ENCODE data around the gene PODXL2. TPM values are rescaled to one million over a fixed set of nuclear protein-coding genes. Genes with fewer than 3 reads are reported as not detected.

Gene PODXL2
- total RNA-seq, 2 donors from 2014 or later, result 4.8 to 5.5 TPM

GRCh38 chr3:127660621-127661251, 31.8 kb downstream of the PODXL2 start:
- H3K36me3 Mint-ChIP-seq (ENCODE audit: low read depth), result peaks cover 3% of the 10 kb centered on the region

DNA sequence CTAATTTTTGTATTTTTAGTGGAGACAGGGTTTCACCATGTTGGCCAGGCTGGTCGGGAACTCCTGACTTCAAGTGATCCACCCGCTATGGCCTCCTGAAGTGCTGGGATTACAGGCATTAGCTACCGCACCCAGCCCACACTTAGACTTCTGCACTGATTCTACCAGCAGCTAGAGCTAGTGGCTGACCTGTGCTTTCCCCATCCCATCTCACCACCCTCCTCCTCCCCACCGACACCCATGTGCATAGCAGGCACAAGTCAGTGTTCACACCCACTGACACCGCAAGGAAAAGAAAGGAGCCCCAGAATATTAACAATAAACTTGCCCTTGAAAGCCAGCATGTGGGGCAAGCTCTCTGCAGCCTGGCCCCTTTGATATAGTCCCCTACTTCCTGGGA, 32.6 kb downstream of the PODXL2 start:
- H3K4me1 Mint-ChIP-seq, result peaks cover 7% of the 10 kb centered on the region

More at GRCh38 chr3:127660621-127661251, 31.8 kb downstream of the PODXL2 start:
- H3K4me3 Mint-ChIP-seq, result no peak overlapping the region
- ATAC-seq (no peak), DNase-seq (no peak)
- H3K27me3 Mint-ChIP-seq, result peaks cover 4% of the 10 kb centered on the region
- H3K4me1 Mint-ChIP-seq, result peaks cover 7% of the 10 kb centered on the region
- no peaks in the 10 kb centered on the region for H3K9me3 ChIP-seq (ENCODE audit: control insufficient read depth, low read length, poor library complexity, severe bottlenecking)
- H3K27ac Mint-ChIP-seq, result no peak overlapping the region

DNA sequence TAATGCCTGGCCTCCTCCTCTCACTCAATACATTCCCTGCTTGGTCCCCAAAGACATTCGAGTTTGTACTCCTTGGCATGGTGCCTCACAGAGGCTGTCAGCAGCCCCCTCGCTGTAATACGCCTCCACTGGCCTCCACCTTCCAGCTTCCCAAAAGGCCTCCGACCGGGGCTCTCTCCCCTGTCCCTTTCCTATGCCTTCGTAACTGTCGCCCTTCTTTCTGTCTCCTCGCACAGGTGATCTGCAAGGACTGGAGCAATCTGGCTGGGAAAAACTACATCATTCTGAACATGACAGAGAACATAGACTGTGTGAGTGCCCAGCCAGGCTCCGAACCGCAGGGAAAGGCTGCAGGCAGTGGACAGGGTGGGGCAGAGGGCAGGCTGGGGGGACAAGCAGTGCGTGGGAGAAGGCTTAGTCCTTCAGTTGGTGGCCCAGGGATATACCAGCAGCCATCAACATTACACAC, 33.0 kb downstream of the PODXL2 start:
- ATAC-seq (no peak), DNase-seq (no peak)
- Mint-ChIP-seq H3K4me1 (peaks cover 7% of the 10 kb centered on the region), H3K36me3 (ENCODE audit: low read depth) (peaks cover 3% of the 10 kb centered on the region), H3K27me3 (peaks cover 4% of the 10 kb centered on the region), H3K4me3 (no peak overlapping the region), H3K27ac (no peak overlapping the region)
- no peaks in the 10 kb centered on the region for H3K9me3 ChIP-seq (ENCODE audit: control insufficient read depth, low read length, poor library complexity, severe bottlenecking)

More for the DNA sequence above, 32.6 kb downstream of the PODXL2 start:
- peaks cover 4% of the 10 kb centered on the region for H3K27me3 Mint-ChIP-seq
- ATAC-seq (no peak), DNase-seq (no peak)
- H3K36me3 Mint-ChIP-seq (ENCODE audit: low read depth), result peaks cover 3% of the 10 kb centered on the region
- no peaks in the 10 kb centered on the region for H3K9me3 ChIP-seq (ENCODE audit: control insufficient read depth, low read length, poor library complexity, severe bottlenecking)
- H3K4me3 Mint-ChIP-seq, result no peak overlapping the region
- no peak overlapping the region for H3K27ac Mint-ChIP-seq

DNA sequence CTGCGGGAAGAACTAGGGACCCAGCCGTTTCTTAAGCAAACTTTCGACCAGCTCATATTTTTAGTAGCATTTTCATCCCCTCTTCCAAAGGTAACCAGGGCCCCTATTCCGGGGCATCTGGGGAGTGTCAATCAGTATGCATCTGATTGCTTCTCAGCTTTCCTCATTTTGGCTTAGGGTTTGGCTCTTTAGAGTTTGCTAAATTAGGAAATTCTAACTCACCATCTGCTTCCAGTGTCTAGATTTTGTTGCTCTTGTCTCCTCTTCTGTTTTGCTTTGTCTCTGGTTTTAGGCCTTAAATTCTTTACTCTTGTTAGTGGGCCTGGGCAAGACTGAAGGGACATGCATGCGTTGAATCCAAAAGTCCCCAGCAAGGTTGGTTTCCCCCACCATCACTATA, 34.2 kb downstream of the PODXL2 start:
- no peak for ATAC-seq
- peaks cover 3% of the 10 kb centered on the region for H3K36me3 Mint-ChIP-seq (ENCODE audit: low read depth)
- no peak overlapping the region for H3K27ac Mint-ChIP-seq
- no peak for DNase-seq
- H3K9me3 ChIP-seq (ENCODE audit: control insufficient read depth, low read length, poor library complexity, severe bottlenecking), result no peaks in the 10 kb centered on the region
- peaks cover 7% of the 10 kb centered on the region for H3K4me1 Mint-ChIP-seq
- H3K27me3 Mint-ChIP-seq, result peaks cover 4% of the 10 kb centered on the region
- no peak overlapping the region for H3K4me3 Mint-ChIP-seq

DNA sequence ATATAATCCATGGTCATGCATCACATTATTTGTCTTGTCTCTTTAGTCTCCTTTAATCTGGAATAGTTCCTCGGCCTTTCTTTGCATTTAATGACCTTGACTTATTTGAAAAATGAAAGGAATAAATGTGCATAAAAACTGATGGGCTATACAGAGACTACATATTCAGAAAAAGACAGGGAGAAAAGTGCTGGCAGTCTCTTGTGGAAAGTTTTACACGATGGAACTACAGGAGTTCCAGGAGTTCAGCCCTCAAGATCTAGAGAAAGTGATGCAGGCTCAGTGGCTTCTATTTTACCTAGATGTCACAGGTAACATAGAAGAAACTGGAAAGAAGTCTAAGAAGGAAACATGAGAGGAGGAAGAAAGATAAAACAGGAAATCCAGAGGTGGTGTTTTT, 36.2 kb downstream of the PODXL2 start:
- no peak overlapping the region for H3K4me3 Mint-ChIP-seq
- peaks cover 3% of the 10 kb centered on the region for H3K36me3 Mint-ChIP-seq (ENCODE audit: low read depth)
- peaks cover 2% of the 10 kb centered on the region for H3K27me3 Mint-ChIP-seq
- no peak for ATAC-seq
- H3K9me3 ChIP-seq (ENCODE audit: control insufficient read depth, low read length, poor library complexity, severe bottlenecking), result no peaks in the 10 kb centered on the region
- no peak overlapping the region for H3K27ac Mint-ChIP-seq
- H3K4me1 Mint-ChIP-seq, result peaks cover 7% of the 10 kb centered on the region
- DNase-seq, result no peak

DNA sequence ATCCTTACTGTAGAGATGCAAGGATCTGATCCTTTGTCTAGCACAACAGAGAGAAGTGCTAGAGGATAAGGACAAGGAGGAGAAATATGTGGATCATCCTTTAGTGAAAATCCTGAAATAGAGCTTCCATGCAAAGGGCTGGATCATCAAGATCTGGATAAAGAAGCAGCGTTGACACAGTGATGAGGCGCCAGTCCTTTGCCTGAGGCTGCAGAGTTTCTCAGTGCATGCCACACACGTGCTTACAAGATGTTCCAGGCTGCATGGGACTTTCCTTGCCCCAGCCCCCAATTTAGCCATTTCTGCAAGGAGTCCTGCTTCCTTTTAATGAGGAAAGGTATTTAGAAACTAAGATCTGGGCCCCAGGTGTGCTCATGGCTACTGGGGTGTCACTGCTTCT, 36.6 kb downstream of the PODXL2 start:
- Mint-ChIP-seq H3K36me3 (ENCODE audit: low read depth) (no peaks in the 10 kb centered on the region), H3K27me3 (no peaks in the 10 kb centered on the region), H3K4me3 (no peak overlapping the region), H3K4me1 (peaks cover 5% of the 10 kb centered on the region), H3K27ac (no peak overlapping the region)
- ATAC-seq (no peak), DNase-seq (no peak)
- no peaks in the 10 kb centered on the region for H3K9me3 ChIP-seq (ENCODE audit: control insufficient read depth, low read length, poor library complexity, severe bottlenecking)

DNA sequence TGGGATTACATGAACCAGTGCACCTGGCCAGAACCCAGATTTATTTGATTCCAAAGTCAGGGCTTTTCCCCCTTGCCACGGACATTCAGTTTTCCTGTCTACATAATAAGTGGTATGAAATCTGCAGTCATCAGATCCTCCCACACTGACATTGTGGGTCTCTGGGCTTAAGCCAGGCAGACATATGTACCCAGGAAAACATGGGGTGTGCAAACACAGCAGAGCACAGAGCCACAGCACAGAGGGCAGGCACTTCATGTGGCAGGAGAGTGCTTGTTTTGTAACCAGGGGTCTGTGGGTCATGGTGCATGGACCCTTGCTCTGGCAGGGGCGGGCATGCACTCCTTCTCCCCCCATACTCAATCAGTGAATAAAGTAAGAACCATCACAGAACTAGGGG, 37.7 kb downstream of the PODXL2 start:
- DNase-seq, result no peak
- no peaks in the 10 kb centered on the region for H3K36me3 Mint-ChIP-seq (ENCODE audit: low read depth)
- no peak overlapping the region for H3K4me3 Mint-ChIP-seq
- H3K27ac Mint-ChIP-seq, result no peak overlapping the region
- peaks cover 13% of the 10 kb centered on the region for H3K4me1 Mint-ChIP-seq
- no peak for ATAC-seq
- no peaks in the 10 kb centered on the region for H3K9me3 ChIP-seq (ENCODE audit: control insufficient read depth, low read length, poor library complexity, severe bottlenecking)
- no peaks in the 10 kb centered on the region for H3K27me3 Mint-ChIP-seq

GRCh38 chr3:127667119-127667681, 38.2 kb downstream of the PODXL2 start:
- H3K27me3 Mint-ChIP-seq, result no peaks in the 10 kb centered on the region
- H3K36me3 Mint-ChIP-seq (ENCODE audit: low read depth), result no peaks in the 10 kb centered on the region
- peaks cover 15% of the 10 kb centered on the region for H3K4me1 Mint-ChIP-seq
- H3K27ac Mint-ChIP-seq, result no peak overlapping the region
- no peak for ATAC-seq
- no peak overlapping the region for H3K4me3 Mint-ChIP-seq
- no peaks in the 10 kb centered on the region for H3K9me3 ChIP-seq (ENCODE audit: control insufficient read depth, low read length, poor library complexity, severe bottlenecking)
- no peak for DNase-seq

- no peak overlapping the region for H3K4me3 Mint-ChIP-seq
- no peak overlapping the region for H3K27ac Mint-ChIP-seq
- H3K36me3 Mint-ChIP-seq (ENCODE audit: low read depth), result no peaks in the 10 kb centered on the region
- H3K9me3 ChIP-seq (ENCODE audit: control insufficient read depth, low read length, poor library complexity, severe bottlenecking), result no peaks in the 10 kb centered on the region
- no peaks in the 10 kb centered on the region for H3K27me3 Mint-ChIP-seq
- no peak for ATAC-seq
- DNase-seq, result no peak
- H3K4me1 Mint-ChIP-seq, result peaks cover 19% of the 10 kb centered on the region
Observed at GRCh38 chr3:127668906-127669305, 39.9 kb downstream of the PODXL2 start.

DNA sequence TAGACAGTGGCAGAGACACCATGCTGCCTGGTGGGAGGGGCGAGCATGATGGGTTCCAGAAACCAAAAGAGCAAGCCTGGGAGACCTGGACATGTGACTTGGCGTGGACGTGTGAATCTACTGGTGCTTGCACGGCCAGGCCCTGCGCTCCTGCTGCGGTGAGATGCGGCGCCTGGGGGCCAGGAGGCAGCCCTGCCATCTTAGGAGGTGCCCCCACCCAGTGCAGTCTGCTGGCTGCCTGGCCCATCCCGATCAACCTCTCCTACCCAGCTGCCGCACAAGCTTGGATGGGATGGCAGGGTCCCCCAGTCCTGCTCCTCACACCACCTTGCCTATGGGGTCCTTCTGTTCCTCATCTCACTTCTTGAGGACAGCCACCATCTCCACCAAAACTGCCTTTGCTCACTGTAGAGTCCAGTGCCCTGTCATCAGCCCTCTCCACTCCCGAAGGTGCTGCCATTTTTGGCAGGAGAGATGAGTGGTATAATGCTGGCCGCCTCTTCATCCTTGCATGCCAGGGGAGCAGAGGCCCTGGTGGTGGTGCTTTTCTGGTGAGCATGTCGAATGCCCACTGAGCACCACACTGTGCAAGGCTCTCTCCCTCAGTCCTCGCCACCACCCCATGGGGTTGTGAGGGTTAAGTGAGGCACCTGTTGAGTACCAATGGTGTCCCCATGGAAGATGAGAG, 40.7 kb downstream of the PODXL2 start:
- Mint-ChIP-seq H3K4me3 (no peak overlapping the region), H3K27ac (no peak overlapping the region), H3K4me1 (peaks cover 26% of the 10 kb centered on the region), H3K27me3 (no peaks in the 10 kb centered on the region), H3K36me3 (ENCODE audit: low read depth) (no peaks in the 10 kb centered on the region)
- H3K9me3 ChIP-seq (ENCODE audit: control insufficient read depth, low read length, poor library complexity, severe bottlenecking), result no peaks in the 10 kb centered on the region
- no peak for ATAC-seq
- DNase-seq, result no peak

GRCh38 chr3:127670229-127670559, 41.2 kb downstream of the PODXL2 start:
- Mint-ChIP-seq H3K27ac (no peak overlapping the region), H3K36me3 (ENCODE audit: low read depth) (no peaks in the 10 kb centered on the region), H3K27me3 (no peaks in the 10 kb centered on the region), H3K4me3 (no peak overlapping the region), H3K4me1 (peaks cover 27% of the 10 kb centered on the region)
- ATAC-seq (no peak), DNase-seq (no peak)
- no peaks in the 10 kb centered on the region for H3K9me3 ChIP-seq (ENCODE audit: control insufficient read depth, low read length, poor library complexity, severe bottlenecking)

DNA sequence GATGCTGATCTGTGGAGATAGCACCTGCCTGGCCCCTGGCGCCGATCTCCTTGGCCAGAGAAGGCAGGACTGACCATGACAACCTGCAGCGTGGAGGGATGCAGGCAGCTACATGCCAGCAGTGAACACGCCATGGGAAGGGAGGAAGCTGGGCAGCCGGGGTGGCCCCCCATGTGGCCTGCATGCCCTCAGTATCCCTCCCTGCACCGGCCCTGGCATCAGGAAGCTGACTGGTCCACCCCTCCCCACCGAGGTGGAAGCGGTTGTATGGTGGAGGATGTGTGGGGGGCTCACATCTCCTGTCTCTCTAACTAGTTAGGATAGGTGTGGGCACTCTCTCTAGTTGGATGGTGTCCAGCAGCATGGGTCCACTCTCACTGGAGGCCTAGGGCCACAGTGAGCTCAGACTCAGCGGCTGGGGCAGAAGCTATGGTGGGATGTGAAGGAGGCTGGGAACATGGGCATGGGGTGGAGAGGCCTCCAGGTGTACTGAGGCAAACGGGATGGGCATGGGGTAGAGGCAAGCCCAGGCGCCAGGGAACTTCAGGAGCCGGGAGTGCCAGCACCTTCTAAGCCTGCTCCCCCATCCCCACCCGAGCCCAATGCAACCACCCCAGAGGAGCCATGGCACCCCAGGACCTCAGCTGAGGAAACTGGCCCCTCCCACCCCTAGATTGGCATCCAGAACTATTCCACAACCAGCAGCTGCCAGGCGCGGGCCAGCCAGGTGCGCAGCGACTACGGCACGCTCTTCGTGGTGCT, 42.0 kb downstream of the PODXL2 start:
- DNase-seq (no peak), ATAC-seq (no peak)
- H3K27me3 Mint-ChIP-seq, result no peaks in the 10 kb centered on the region
- no peaks in the 10 kb centered on the region for H3K36me3 Mint-ChIP-seq (ENCODE audit: low read depth)
- H3K4me1 Mint-ChIP-seq, result peaks cover 29% of the 10 kb centered on the region
- peak overlapping the region; percentile 93 for H3K27ac Mint-ChIP-seq
- H3K4me3 Mint-ChIP-seq, result peak overlapping the region; percentile 90
- no peaks in the 10 kb centered on the region for H3K9me3 ChIP-seq (ENCODE audit: control insufficient read depth, low read length, poor library complexity, severe bottlenecking)
